GM18861 (cell line): ENCODE measurements around the gene KMT2E.

Experiments
- ATAC-seq: cut with Tn5 transposase; IDR thresholded peaks from one replicate; pipeline ENCODE4 v1.9.1; 2021; ENCODE audit not compliant: unreplicated experiment

Gene KMT2E

DNA sequence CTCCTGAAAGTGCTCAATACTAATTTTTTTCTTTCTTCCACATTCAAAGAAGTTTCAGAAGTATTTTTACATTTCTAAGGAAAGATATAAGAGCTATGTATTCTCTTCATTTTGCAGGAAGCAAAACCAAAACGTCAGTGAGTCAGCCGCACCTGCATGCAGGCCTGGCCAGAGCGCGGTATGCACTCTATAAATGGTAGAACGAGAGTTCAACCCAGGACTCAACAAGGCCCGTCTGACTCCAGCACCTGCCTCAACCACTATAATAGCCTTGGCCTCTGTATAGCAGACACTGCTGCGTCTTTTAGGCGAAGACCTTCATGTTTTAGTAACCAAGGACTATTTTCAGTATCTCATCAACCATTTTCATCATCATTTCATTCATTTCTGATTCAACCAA is 113.2 kb downstream of the KMT2E start:
- ATAC-seq, result no peak

DNA sequence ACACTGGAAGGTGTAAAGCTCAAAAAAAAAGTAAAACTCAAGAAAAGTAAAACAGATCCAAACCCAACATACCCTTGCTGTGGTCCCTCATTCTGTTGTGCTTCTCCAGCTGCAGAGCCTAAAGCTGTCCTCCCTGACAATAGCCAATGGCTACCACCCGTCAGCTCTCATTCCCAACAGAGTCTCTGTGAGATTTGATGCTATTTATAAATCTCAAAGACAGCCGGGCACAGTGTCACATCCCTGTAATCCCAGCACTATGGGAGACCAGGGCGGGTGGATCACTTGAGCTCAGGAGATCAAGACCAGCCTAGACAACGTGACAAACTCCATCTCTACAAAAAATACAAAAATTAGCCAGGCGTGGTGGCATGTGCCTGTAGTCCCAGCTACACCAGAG is 116.0 kb downstream of the KMT2E start:
- ATAC-seq, result no peak

DNA sequence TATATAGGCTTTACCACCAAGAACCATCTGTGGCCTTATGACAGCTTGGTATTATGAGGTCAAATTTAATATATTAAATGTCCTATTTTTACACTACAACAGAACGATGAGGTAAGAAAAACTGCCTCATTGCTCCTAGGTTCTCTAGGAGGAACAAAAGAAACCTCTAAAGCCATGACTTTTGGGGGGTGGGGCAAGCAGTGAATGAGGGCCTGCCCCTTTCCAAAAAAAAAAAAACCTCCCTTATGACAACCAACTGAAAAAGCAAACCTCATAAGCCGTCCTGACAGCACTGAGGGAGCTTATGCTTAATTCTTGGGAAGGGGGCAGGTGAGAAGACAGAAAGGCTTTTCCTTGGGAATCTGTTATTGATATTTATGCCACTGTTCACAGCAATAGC is 116.6 kb downstream of the KMT2E start:
- no peak for ATAC-seq

DNA sequence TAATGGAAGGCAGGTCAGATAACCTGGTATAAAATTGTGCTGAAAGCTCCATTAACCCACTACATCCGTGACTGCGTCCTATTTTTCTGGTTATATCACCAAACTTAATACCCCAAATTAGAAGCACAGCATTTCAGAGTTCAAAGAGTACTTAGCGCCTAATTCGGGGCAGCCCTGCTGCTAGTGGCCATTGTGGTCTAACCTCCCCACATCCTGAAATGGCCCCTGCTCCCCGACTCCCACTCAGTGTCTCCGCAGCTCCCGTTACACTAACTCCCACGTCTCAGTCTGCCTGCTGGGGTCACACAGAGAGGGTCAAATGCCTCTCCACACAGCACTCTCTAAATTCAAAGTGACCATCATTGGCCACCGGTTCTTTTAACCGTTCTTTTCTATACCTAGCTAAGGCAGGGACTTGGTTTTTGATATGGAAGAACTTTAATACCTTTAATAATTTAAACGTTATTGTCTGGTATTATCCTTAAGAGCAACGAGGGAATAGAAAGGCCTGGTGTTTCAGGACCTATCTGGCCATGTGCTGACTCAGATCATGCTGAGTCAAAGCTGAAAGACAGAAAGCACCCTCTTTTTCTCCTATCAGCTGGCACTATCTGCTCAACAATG is 117.1 kb downstream of the KMT2E start:
- ATAC-seq, result peak; percentile 61

DNA sequence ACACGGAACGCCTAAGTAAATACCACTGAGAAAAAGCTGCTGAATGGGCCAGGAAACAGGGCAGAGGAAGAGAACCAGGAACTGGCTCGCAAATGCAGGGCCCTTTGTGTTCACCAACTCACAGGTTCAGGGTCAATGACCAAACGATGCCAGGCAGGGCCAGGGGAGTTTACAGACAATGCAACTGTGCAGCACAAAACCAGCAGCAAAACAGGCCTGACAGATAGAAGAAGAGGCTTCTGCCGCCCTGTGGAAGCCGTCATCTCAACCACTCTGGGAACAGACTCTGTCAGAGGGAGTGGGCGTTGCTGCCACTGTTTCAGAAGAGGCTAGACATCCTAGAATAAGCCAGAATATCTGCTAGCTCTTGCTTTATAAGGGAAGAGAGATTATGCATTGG is 117.9 kb downstream of the KMT2E start:
- ATAC-seq, result no peak

DNA sequence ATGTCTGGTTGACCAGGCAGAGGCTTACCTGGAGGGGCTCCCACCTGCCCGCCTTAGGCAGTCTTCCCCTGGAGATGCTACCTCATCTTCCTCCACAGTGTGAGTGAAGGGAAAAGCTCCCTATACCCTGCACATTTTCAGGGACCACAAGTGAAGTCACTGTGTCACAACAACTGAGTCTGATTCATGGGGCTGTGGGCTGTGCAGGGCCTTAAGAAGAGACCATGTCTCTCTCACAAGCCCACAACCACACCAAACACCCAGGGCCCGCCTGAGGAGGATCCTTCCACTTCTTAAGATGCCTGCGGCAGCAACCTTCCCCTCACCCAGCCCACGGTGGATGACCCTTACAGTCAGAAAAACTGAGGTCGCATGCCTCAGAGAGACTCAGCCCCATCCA is 118.3 kb downstream of the KMT2E start:
- no peak for ATAC-seq

DNA sequence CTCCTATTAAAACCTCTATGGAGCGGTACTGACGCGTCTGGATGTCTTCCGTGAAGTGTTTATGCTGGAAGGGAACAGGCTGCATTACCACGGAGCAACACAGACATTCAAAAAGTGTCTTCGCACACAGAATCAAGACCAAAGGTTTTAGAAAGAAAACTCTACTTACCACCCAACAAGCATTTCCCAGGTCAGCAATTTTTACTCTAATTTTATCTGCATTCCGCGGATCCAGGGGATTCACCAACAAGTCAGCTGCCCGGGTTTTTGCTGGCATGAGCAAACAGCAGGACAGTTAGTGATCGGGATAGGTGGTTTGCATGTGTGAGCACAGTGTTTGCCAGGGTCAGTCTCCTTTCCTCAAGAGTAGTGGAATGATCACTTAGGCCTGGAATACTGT is 118.8 kb downstream of the KMT2E start:
- ATAC-seq, result no peak

DNA sequence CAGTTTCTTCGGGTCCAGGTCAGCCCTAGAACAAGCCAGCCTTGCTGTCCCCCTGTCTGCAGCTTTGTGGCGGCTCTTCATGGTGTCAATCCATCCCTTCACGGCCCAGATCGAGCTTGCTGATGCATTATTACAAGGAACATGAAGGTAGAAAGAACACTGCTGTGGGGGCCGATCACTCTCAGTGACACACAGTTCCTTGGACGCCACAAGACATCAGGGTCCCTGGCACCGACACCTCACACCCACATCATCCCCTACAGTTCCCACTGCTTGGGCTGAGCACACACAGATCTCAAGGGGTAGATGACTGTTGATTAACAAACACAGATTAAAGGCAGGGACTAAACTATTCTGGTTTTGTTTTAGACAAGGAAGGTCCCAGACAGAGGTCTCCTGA is 119.4 kb downstream of the KMT2E start:
- ATAC-seq, result no peak

DNA sequence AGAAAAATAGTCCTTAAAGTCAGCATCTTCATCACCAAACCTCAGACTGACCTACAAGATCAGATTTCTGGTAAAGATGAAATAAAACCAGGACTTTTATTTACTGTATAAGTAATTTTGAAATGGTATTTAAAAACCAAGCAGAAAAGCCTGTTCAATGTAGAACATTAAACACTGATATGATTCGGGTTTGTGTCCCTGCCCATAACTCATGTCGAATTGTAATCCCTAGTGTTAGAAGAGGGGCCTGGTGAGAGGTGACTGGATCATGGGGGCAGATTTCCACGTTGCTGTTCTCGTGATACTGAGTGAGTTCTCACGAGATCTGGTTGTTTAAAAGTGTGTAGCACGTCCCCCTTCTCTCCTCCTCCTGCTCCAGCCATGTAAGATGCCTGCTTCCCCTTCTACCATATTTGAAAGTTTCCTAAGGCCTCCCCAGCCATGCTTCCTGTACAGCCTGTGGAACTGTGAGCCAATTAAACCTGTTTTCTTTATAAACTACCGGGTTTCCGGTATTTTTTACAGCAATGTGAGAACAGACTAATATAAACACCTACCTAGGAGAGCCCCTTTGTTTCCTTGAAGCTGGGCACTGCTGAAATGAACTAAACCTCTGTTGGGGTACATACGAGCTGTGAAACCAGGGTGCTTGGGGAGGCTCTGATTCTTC is 120.1 kb downstream of the KMT2E start:
- no peak for ATAC-seq

DNA sequence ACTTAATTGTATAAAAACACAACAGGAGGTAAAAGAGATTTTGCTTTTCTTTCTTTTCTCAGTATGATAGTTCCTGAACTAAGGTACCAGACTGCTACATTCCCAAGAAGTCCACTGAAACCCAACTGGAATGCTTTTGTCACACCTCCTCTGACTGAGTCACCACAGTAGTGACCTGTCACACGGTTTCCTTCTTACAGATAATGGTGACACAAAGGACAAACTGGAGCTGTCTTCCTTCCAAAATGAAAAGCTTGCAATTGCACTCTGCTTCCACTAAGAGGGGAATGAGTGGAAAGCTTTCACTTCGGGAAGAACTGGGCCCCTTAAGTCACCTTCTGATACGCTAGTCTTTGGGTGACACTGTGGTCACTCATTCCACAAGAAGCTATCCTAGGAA is 122.2 kb downstream of the KMT2E start:
- no peak for ATAC-seq

DNA sequence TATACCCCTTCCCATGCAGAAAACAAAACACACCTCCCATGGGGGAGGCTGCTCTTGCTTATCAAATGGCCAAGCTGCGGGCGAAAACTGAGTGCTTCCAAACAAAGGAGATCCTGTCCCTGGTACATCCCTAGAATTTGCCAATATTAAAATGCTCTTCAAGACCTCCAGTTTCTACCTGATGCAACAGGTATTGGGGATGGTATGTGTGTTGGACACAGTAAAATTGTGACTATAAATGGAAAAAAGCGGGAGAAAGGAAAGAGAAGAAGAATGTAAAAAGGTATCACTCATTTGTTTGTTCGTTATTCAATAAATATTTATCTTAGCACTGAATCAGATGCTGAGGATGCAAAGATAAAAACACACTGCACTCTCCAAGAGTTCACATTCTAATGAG is 123.9 kb downstream of the KMT2E start:
- ATAC-seq, result no peak

DNA sequence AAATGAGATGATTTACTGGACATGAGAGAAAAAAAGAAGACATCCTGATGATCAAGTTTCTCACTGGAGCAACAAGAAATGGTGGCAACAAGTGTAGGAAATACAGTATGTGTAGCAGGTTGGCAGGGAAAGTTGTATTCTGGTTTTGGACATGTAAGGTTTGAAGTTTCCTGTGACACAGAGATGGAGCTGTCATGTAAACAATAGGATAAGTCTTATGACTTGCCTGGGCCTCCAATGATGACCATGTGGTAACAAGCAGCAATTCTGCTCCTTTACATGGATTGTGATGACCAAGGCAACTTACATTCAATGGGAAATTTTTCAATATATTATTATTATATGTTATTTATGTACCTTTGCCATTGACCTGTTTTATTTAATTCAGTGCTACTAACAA is 125.4 kb downstream of the KMT2E start:
- ATAC-seq, result no peak

DNA sequence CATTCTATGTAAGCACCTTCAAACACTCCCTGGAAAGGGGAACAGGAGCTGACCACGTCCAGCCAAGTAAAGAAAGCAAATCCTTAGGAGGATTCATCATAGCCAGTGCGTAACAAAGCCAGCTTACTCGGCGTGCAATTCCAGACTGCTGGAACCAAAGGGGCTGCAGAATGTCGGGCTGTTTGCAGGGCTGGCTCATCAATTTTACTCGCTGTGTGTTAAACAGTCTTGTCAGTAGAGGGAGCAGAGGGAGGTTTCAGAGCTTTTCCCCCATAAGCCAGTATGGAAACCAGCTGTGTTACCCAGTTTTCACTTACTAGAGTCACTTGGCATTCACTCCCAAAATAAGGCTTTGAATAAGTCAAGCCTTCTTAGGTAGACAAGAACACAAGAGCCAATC is 127.1 kb downstream of the KMT2E start:
- ATAC-seq, result no peak

DNA sequence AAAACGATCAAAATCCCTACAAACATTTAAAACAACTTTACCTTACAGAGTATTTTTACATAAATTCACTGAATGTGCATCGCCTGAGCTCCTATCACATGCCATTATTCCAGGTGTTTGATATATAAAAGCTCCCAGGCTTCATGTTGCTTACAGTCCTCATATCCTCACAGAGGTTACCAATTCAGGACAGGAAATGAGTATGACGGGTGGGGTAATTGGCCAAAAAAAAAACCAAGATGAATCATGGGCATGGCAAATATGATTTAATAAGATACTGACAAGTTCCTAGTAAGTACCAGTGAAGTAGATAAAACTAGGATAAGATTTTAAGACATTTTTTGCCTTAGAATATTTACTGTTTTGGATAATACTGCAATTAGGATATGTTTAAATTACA is 135.8 kb downstream of the KMT2E start:
- no peak for ATAC-seq

DNA sequence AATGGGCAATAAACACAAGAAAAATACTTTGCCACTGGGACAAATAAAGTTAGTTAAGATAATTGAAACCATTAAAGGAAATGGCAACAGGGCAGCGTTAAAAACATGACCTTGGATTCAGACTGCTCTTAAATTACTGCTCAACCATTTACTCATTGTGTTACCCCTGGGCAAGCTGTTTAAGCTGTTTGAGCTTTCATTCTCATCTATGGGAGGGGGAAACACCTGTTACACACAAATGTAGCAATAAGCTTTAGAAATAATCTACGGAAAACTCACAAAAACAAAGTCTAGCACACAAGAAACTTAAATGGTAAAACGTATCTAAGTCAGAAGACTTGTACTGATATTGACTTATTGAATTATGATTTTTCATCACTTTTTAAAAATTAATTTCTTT is 137.1 kb downstream of the KMT2E start:
- ATAC-seq, result no peak

DNA sequence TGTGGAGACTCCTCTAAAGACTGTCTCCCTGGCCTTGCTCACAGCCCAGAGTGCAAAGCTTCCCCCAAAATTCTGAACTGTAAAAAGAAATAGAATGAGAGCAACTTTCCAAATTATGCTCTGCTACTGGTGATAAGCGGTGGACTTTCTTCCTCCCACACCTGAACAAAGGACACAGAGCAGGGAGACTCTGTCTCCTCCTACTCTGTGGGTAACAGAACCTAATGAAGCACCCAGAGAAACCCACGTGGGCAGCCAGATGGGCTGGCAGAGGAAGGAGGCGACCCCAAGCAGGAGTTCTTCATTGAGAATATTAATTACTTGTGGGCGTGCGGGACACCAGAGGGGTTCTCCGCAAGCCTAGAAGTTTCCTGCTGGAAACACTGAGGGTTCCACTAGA is 139.5 kb downstream of the KMT2E start:
- ATAC-seq, result no peak

DNA sequence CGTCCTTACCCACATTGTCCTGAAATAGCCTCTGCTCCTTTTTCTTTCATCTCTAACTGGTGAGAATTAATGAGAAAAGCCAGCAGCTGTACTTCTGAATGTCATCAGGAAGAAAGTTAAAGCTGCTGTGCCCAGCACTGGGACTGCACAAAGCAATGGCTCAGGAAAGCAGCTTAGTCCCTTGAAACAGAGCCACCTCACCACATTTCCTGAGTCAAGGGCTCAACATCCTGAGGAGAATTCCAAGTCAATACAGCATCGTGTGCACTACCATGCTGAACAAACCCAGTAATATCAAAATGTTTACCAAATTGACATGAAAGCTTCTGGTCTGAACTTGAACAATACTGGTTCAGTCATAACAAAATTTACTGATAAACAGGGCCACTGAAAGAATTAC is 140.1 kb downstream of the KMT2E start:
- no peak for ATAC-seq

DNA sequence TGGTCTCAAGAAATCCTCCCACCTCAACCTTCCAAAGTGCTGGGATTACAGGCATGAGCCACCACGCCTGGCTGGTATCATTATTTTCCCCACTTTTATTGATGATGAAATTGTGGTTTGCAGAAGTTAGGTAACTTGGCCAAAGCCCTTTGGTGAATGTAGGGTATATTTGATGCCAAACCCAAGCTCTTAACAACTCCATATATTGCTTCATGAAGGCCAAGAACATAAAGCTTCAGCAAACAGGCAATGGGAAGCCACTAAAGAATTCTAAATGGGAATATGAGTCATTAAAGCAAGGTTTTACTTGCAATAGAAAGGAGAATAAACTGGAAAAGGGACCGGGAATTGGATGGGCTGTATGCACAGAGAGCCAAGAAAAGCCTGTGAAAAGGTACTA is 142.7 kb downstream of the KMT2E start:
- ATAC-seq, result no peak

DNA sequence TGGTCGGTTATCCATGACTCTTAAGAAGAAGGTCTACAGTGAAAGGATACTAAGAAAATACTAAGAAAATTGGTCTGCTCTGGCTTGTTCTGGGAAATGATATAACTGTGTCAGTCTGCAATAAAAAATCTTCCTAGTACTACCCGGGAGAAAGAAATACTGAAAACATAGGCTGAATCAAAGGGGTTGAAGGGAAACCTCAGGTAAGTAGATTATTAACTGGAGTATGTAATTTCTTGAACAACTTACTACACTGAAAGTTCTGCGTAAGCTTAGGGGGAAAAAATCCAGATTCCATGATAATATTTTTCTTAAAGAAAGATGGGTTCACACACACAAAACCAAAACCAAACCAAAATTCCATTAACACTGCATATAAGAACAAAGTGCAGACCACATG is 143.3 kb downstream of the KMT2E start:
- ATAC-seq, result peak; percentile 60

DNA sequence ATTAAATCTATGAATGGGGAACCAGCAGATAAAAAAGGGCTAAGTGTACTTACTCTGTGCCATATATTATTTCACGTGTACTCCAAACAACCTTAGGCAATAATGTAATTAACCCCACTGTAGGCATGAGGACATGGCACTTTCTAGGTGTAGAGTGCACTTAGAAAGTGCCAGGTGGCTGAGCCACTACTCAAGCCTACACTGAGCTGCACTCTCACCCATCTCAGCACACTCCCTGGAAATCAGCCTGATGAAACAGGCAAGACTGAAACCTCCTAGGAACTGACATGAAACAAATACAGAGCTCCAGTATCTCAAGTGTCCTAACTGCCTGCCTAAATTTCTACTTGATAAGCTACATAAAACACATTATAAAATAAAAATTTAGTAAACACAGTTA is 147.4 kb downstream of the KMT2E start:
- no peak for ATAC-seq
